ENCODE data around the gene ZIC1. TPM values are rescaled to one million over a fixed set of nuclear protein-coding genes. Genes with fewer than 3 reads are reported as not detected.

ZIC1 gene
- total and polyA plus RNA-seq, 2 of the 4 experiments (the other 2 are of a cell fraction) = not detected

DNA sequence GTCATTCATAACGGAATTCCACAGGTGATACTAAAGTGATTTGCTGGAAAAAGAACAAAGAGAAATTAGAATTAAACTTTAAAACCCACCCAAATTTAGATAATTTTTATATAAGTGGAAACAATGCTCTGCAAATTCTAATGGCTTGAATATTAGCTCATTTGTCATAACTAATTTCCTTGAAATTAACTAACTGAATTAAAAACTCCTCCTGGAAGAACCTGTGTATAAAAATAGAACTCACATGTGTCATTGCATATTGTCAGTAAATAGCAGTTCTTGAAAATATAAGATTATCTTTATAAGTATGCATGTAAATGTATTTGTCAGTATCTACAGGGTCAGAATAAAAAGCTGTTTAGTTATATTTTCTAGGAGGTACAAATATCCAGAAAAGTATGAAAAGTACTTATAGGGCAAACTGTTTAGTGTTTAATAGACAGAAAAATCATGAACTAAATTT lies 16.3 kb downstream of the ZIC1 start:
- ChIA-PET POLR2A (ENCODE audit: unreplicated experiment) (no interaction called here), CTCF (no interaction called here)
- Histone ChIP-seq H3K14ac (replicated peaks; ENCODE audit: low read depth, low read length) (no peak overlapping the region), H4K91ac (ENCODE audit: insufficient read depth, low read depth, low read length) (no peak overlapping the region), H3K4me1 (ENCODE audit: control insufficient read depth, insufficient read depth, low read length) (no peaks in the 10 kb centered on the region), H3K9me1 (ENCODE audit: insufficient read depth, low read length) (no peaks in the 10 kb centered on the region), H3K18ac (ENCODE audit: low read depth, low read length) (no peak overlapping the region), H4K5ac (ENCODE audit: low read depth, low read length) (no peak overlapping the region), H2AK9ac (replicated peaks; ENCODE audit: low read depth, low read length, poor library complexity) (no peak overlapping the region), H3K56ac (ENCODE audit: extremely low read depth, insufficient read depth, low read length) (no peak overlapping the region), H2BK5ac (ENCODE audit: low read depth, low read length, poor library complexity, severe bottlenecking) (no peak overlapping the region), H3K9ac (ENCODE audit: low read depth, low read length) (no peak overlapping the region), H4K8ac (ENCODE audit: low read depth in 2 of 2, low read length in 2 of 2) (no peak overlapping the region), H3K4ac (ENCODE audit: low read depth, low read length) (no peak overlapping the region), H2BK120ac (ENCODE audit: low read depth, low read length) (no peak overlapping the region), H3K9me3 (ENCODE audit: control insufficient read depth, insufficient read depth, low read length) (peaks cover 16% of the 10 kb centered on the region), H2BK20ac (ENCODE audit: low read depth, low read length) (no peak overlapping the region), H3K4me2 (ENCODE audit: low read depth, low read length) (no peak overlapping the region), H2AFZ (replicated peaks; ENCODE audit: low read length, poor library complexity) (no peak overlapping the region), H3K36me3 (ENCODE audit: control insufficient read depth, insufficient read depth, low read length) (no peaks in the 10 kb centered on the region), H4K20me1 (ENCODE audit: insufficient read depth, low read length) (no peaks in the 10 kb centered on the region), H3K23ac (ENCODE audit: low read depth, low read length) (no peak overlapping the region), H2AK5ac (ENCODE audit: low read depth, low read length) (no peak overlapping the region), H2BK15ac (ENCODE audit: low read depth, low read length) (no peak overlapping the region), H3K27me3 (ENCODE audit: control insufficient read depth, insufficient read depth, low read length) (peaks cover 48% of the 10 kb centered on the region), H3K27ac (ENCODE audit: insufficient read depth, low read length) (no peak overlapping the region), H3K79me1 (ENCODE audit: low read depth in 1 of 2, low read length in 2 of 2) (no peaks in the 10 kb centered on the region), H3K4me3 (ENCODE audit: insufficient read depth, low read depth, low read length) (no peak overlapping the region)
- in situ Hi-C loops (cut with MboI; ENCODE audit: low sequenced_read_pairs) (no loop called here), dilution Hi-C loops (cut with HindIII; ENCODE audit: low sequenced_read_pairs, unreplicated experiment) (no loop called here), intact Hi-C loops (cut with micrococcal nuclease) (no loop called here)
- no CpG with 5 or more reads among the region's 1 CpG for WGBS, 2 experiments (ENCODE audit: extremely low coverage in 2 of 2, insufficient read length in 1 of 2)
- no peak for DNase-seq
- BruUV-seq (replicated peaks) = no TSS peak
- ATAC-seq (ENCODE audit: low read depth) = no peak
- TF ChIP-seq SMC3 (IDR thresholded peaks at IDR 0.05; ENCODE audit: low read depth, low read length) = no peak
- TF ChIP-seq FOS (IDR thresholded peaks at IDR 0.05; ENCODE audit: low read depth, low read length) = no peak
- TF ChIP-seq CTCF (conservative IDR thresholded peaks at IDR 0.05; ENCODE audit: low read depth, low read length) = no peak
- no peak for TF ChIP-seq MXI1 (IDR thresholded peaks at IDR 0.05; ENCODE audit: borderline replicate concordance, low read depth, low read length)
- TF ChIP-seq RCOR1 (IDR thresholded peaks at IDR 0.05; ENCODE audit: insufficient replicate concordance, low read length) = no peak
- TF ChIP-seq RAD21 (IDR thresholded peaks at IDR 0.05; ENCODE audit: low read length) = no peak
- no peak for TF ChIP-seq CEBPB (IDR thresholded peaks at IDR 0.05; ENCODE audit: low read depth, low read length)
- TF ChIP-seq USF2 (IDR thresholded peaks at IDR 0.05; ENCODE audit: low read depth, low read length) = no peak
- no peak for TF ChIP-seq BHLHE40 (IDR thresholded peaks at IDR 0.05; ENCODE audit: low read depth, low read length)
- no peak for TF ChIP-seq MAFK (IDR thresholded peaks at IDR 0.05; ENCODE audit: low read depth, low read length)
- no peak for TF ChIP-seq POLR2A (IDR thresholded peaks at IDR 0.05; ENCODE audit: low read depth, low read length)
- no peak for TF ChIP-seq MAZ (IDR thresholded peaks at IDR 0.05; ENCODE audit: borderline replicate concordance, low read depth, low read length)
- TF ChIP-seq, protein P1, sequence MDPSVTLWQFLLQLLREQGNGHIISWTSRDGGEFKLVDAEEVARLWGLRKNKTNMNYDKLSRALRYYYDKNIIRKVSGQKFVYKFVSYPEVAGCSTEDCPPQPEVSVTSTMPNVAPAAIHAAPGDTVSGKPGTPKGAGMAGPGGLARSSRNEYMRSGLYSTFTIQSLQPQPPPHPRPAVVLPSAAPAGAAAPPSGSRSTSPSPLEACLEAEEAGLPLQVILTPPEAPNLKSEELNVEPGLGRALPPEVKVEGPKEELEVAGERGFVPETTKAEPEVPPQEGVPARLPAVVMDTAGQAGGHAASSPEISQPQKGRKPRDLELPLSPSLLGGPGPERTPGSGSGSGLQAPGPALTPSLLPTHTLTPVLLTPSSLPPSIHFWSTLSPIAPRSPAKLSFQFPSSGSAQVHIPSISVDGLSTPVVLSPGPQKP (IDR thresholded peaks at IDR 0.05; ENCODE audit: borderline replicate concordance, low read depth, low read length) = no peak
- TF ChIP-seq RFX5 (IDR thresholded peaks at IDR 0.05; ENCODE audit: low read depth, low read length) = no peak
- TF ChIP-seq CHD1 (IDR thresholded peaks at IDR 0.05; ENCODE audit: low read depth, low read length) = no peak
- no peak for TF ChIP-seq NFE2L2 (IDR thresholded peaks at IDR 0.05; ENCODE audit: low read depth, low read length)

Data from IMR-90 (cell line).